Lower leg skin (tissue), 3 donors: ENCODE results near the gene GUCY2C.

Experiments
- CTCF ChIP-seq, 3 donors: fragments of 450-650 bp; IDR thresholded peaks; one replicate each; pipeline ENCODE4 v1.5.1; 2016; ENCODE audit warnings: antibody characterized with exemption in 3 of 3, mild to moderate bottlenecking in 3 of 3, moderate library complexity in 2 of 3
- POLR2A ChIP-seq, 2 donors: fragments of 450-650 bp; IDR thresholded peaks; one replicate each; pipeline ENCODE4 v1.6.1; 2016 to 2017; ENCODE audit warnings: antibody characterized with exemption in 2 of 2, mild to moderate bottlenecking in 1 of 2, moderate library complexity in 1 of 2

- TF ChIP-seq CTCF (IDR thresholded peaks at IDR 0.05) (no peak), POLR2A (IDR thresholded peaks at IDR 0.05) (no peak)
Observed at GRCh38 chr12:14607568-14607967, 88.8 kb downstream of the GUCY2C start.
